ENCODE measurements around the gene BCAS2. TPM values are rescaled to one million over a fixed set of nuclear protein-coding genes. Genes with fewer than 3 reads are reported as not detected.

BCAS2 gene
- total and polyA plus RNA-seq, 2 experiments from 2014 or later: 50.7 to 111 TPM

DNA sequence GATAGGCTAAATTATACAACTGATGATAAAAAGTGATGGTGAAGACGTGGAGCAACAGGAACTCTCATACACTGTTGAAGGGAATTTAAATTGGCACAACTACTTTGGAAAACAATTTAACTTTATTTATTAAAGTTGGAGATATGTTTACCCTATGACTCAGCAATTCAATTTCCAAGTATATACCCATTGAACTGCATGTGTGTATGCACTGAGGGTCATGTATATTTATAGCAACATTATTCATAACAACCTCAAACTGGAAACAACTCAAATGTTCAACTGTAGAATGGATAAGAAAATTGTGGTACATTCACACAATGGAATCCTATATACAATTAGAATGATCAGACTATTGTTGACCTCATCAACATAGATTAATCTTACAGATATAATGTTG lies 16.5 kb upstream of the BCAS2 start:
- Mint-ChIP-seq H3K27me3 (ENCODE audit: insufficient read depth, low read depth, poor library complexity) (no peaks in the 10 kb centered on the region), H3K4me3 (no peak overlapping the region), H3K27ac (no peak overlapping the region), H3K9me3 (no peaks in the 10 kb centered on the region), H3K4me1 (no peaks in the 10 kb centered on the region), H3K36me3 (ENCODE audit: low read depth) (no peaks in the 10 kb centered on the region)
- TF ChIP-seq, protein P1, sequence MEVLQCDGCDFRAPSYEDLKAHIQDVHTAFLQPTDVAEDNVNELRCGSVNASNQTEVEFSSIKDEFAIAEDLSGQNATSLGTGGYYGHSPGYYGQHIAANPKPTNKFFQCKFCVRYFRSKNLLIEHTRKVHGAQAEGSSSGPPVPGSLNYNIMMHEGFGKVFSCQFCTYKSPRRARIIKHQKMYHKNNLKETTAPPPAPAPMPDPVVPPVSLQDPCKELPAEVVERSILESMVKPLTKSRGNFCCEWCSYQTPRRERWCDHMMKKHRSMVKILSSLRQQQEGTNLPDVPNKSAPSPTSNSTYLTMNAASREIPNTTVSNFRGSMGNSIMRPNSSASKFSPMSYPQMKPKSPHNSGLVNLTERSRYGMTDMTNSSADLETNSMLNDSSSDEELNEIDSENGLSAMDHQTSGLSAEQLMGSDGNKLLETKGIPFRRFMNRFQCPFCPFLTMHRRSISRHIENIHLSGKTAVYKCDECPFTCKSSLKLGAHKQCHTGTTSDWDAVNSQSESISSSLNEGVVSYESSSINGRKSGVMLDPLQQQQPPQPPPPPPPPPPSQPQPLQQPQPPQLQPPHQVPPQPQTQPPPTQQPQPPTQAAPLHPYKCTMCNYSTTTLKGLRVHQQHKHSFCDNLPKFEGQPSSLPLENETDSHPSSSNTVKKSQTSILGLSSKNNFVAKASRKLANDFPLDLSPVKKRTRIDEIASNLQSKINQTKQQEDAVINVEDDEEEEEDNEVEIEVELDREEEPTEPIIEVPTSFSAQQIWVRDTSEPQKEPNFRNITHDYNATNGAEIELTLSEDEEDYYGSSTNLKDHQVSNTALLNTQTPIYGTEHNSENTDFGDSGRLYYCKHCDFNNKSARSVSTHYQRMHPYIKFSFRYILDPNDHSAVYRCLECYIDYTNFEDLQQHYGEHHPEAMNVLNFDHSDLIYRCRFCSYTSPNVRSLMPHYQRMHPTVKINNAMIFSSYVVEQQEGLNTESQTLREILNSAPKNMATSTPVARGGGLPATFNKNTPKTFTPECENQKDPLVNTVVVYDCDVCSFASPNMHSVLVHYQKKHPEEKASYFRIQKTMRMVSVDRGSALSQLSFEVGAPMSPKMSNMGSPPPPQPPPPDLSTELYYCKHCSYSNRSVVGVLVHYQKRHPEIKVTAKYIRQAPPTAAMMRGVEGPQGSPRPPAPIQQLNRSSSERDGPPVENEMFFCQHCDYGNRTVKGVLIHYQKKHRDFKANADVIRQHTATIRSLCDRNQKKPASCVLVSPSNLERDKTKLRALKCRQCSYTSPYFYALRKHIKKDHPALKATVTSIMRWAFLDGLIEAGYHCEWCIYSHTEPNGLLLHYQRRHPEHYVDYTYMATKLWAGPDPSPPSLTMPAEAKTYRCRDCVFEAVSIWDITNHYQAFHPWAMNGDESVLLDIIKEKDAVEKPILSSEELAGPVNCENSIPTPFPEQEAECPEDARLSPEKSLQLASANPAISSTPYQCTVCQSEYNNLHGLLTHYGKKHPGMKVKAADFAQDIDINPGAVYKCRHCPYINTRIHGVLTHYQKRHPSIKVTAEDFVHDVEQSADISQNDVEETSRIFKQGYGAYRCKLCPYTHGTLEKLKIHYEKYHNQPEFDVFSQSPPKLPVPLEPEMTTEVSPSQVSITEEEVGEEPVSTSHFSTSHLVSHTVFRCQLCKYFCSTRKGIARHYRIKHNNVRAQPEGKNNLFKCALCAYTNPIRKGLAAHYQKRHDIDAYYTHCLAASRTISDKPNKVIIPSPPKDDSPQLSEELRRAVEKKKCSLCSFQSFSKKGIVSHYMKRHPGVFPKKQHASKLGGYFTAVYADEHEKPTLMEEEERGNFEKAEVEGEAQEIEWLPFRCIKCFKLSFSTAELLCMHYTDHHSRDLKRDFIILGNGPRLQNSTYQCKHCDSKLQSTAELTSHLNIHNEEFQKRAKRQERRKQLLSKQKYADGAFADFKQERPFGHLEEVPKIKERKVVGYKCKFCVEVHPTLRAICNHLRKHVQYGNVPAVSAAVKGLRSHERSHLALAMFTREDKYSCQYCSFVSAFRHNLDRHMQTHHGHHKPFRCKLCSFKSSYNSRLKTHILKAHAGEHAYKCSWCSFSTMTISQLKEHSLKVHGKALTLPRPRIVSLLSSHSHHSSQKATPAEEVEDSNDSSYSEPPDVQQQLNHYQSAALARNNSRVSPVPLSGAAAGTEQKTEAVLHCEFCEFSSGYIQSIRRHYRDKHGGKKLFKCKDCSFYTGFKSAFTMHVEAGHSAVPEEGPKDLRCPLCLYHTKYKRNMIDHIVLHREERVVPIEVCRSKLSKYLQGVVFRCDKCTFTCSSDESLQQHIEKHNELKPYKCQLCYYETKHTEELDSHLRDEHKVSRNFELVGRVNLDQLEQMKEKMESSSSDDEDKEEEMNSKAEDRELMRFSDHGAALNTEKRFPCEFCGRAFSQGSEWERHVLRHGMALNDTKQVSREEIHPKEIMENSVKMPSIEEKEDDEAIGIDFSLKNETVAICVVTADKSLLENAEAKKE (CRISPR knock-in tag; IDR thresholded peaks at IDR 0.05): no peak
- TF ChIP-seq, protein P2, sequence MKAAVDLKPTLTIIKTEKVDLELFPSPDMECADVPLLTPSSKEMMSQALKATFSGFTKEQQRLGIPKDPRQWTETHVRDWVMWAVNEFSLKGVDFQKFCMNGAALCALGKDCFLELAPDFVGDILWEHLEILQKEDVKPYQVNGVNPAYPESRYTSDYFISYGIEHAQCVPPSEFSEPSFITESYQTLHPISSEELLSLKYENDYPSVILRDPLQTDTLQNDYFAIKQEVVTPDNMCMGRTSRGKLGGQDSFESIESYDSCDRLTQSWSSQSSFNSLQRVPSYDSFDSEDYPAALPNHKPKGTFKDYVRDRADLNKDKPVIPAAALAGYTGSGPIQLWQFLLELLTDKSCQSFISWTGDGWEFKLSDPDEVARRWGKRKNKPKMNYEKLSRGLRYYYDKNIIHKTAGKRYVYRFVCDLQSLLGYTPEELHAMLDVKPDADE (IDR thresholded peaks at IDR 0.05): no peak
- TF ChIP-seq, protein P3, sequence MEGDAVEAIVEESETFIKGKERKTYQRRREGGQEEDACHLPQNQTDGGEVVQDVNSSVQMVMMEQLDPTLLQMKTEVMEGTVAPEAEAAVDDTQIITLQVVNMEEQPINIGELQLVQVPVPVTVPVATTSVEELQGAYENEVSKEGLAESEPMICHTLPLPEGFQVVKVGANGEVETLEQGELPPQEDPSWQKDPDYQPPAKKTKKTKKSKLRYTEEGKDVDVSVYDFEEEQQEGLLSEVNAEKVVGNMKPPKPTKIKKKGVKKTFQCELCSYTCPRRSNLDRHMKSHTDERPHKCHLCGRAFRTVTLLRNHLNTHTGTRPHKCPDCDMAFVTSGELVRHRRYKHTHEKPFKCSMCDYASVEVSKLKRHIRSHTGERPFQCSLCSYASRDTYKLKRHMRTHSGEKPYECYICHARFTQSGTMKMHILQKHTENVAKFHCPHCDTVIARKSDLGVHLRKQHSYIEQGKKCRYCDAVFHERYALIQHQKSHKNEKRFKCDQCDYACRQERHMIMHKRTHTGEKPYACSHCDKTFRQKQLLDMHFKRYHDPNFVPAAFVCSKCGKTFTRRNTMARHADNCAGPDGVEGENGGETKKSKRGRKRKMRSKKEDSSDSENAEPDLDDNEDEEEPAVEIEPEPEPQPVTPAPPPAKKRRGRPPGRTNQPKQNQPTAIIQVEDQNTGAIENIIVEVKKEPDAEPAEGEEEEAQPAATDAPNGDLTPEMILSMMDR (conservative IDR thresholded peaks at IDR 0.05; ENCODE audit: low read depth in 2 of 2): no peak
- TF ChIP-seq ZNF114 (CRISPR knock-in tag; IDR thresholded peaks at IDR 0.05) (no peak), EZH2 (IDR thresholded peaks at IDR 0.05; ENCODE audit: low read depth, unreplicated experiment) (no peak), ZNF331 (CRISPR knock-in tag; IDR thresholded peaks at IDR 0.05; ENCODE audit: low read depth) (no peak), EZH2phosphoT487 (IDR thresholded peaks at IDR 0.05; ENCODE audit: unreplicated experiment) (no peak), STAT1 (IDR thresholded peaks at IDR 0.05; ENCODE audit: unreplicated experiment) (no peak), POLR2AphosphoS5 (IDR thresholded peaks at IDR 0.05; ENCODE audit: low read depth) (no peak), NANOG (IDR thresholded peaks at IDR 0.05; ENCODE audit: borderline replicate concordance) (no peak), JUNB (IDR thresholded peaks at IDR 0.05; ENCODE audit: unreplicated experiment) (no peak), CREB1 (CRISPR knock-in tag; IDR thresholded peaks at IDR 0.05; ENCODE audit: low read depth) (no peak)
- TF ChIP-seq, protein P4, sequence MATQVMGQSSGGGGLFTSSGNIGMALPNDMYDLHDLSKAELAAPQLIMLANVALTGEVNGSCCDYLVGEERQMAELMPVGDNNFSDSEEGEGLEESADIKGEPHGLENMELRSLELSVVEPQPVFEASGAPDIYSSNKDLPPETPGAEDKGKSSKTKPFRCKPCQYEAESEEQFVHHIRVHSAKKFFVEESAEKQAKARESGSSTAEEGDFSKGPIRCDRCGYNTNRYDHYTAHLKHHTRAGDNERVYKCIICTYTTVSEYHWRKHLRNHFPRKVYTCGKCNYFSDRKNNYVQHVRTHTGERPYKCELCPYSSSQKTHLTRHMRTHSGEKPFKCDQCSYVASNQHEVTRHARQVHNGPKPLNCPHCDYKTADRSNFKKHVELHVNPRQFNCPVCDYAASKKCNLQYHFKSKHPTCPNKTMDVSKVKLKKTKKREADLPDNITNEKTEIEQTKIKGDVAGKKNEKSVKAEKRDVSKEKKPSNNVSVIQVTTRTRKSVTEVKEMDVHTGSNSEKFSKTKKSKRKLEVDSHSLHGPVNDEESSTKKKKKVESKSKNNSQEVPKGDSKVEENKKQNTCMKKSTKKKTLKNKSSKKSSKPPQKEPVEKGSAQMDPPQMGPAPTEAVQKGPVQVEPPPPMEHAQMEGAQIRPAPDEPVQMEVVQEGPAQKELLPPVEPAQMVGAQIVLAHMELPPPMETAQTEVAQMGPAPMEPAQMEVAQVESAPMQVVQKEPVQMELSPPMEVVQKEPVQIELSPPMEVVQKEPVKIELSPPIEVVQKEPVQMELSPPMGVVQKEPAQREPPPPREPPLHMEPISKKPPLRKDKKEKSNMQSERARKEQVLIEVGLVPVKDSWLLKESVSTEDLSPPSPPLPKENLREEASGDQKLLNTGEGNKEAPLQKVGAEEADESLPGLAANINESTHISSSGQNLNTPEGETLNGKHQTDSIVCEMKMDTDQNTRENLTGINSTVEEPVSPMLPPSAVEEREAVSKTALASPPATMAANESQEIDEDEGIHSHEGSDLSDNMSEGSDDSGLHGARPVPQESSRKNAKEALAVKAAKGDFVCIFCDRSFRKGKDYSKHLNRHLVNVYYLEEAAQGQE (IDR thresholded peaks at IDR 0.05; ENCODE audit: unreplicated experiment): no peak
- no peak overlapping the region for H3K4me3 ChIP-seq
- H3K36me3 ChIP-seq (ENCODE audit: insufficient read depth): no peaks in the 10 kb centered on the region
- H3K79me2 ChIP-seq (replicated peaks; ENCODE audit: insufficient read depth): no peaks in the 10 kb centered on the region
- H3F3A ChIP-seq (replicated peaks; ENCODE audit: low read depth): no peaks in the 10 kb centered on the region
- no peak overlapping the region for H3K4me2 ChIP-seq
- H3K4me1 ChIP-seq (ENCODE audit: insufficient read depth): no peaks in the 10 kb centered on the region
- ATAC-seq (no peak), DNase-seq (ENCODE audit: low spot score) (no peak)
- no peak overlapping the region for H3K27ac ChIP-seq (ENCODE audit: low read depth)
- no peaks in the 10 kb centered on the region for H3K27me3 ChIP-seq (ENCODE audit: insufficient read depth)
- no peak overlapping the region for H2AFZ ChIP-seq
- H4K20me1 ChIP-seq (replicated peaks; ENCODE audit: insufficient read depth): no peaks in the 10 kb centered on the region
- H3K9me2 ChIP-seq (ENCODE audit: insufficient read depth): no peaks in the 10 kb centered on the region

Data from GM23338 (cell line).